GM21576 (cell line): ENCODE results near the gene ATP5MC2.
A peak's percentile ranks its signal among the peaks of the same experiment; 100 is the strongest.
"Not testable (repeated sequence)": the region's sequence is repeated elsewhere in the genome, so short reads cannot be mapped to it uniquely, and the experiment has no call there.

Source experiments
- ATAC-seq: cut with Tn5 transposase; IDR thresholded peaks from one replicate; pipeline ENCODE4 v1.9.1; 2021; ENCODE audit warnings: mild to moderate bottlenecking, moderate library complexity; ENCODE audit not compliant: unreplicated experiment

Gene ATP5MC2

GRCh38 chr12:53653595-53653994 lies 22.3 kb downstream of the ATP5MC2 start:
- no peak for ATAC-seq

- ATAC-seq: no peak
Measured at GRCh38 chr12:53652366-53652765, 23.5 kb downstream of the ATP5MC2 start.

GRCh38 chr12:53651737-53652136 lies 24.1 kb downstream of the ATP5MC2 start:
- no peak for ATAC-seq

- not testable (repeated sequence) for ATAC-seq
Measured at GRCh38 chr12:53646300-53646699, 29.6 kb downstream of the ATP5MC2 start.

- ATAC-seq: no peak
Measured at GRCh38 chr12:53645165-53645564, 30.7 kb downstream of the ATP5MC2 start.

- no peak for ATAC-seq
Measured at GRCh38 chr12:53644133-53644532, 31.8 kb downstream of the ATP5MC2 start.

GRCh38 chr12:53643232-53643979 lies 32.5 kb downstream of the ATP5MC2 start:
- no peak for ATAC-seq

GRCh38 chr12:53638057-53638456 lies 37.8 kb downstream of the ATP5MC2 start:
- no peak for ATAC-seq

- no peak for ATAC-seq
Measured at GRCh38 chr12:53636641-53637040, 39.2 kb downstream of the ATP5MC2 start.

- not testable (repeated sequence) for ATAC-seq
Measured at GRCh38 chr12:53635708-53636107, 40.2 kb downstream of the ATP5MC2 start.

- no peak for ATAC-seq
Measured at GRCh38 chr12:53631721-53632120, 44.2 kb downstream of the ATP5MC2 start.

- ATAC-seq: no peak
Measured at GRCh38 chr12:53627919-53628318, 48.0 kb downstream of the ATP5MC2 start.

- ATAC-seq: no peak
Measured at GRCh38 chr12:53626702-53627169, 49.1 kb downstream of the ATP5MC2 start.

- peak; percentile 92 for ATAC-seq
Measured at GRCh38 chr12:53625946-53626701, 49.8 kb downstream of the ATP5MC2 start, which contains the start of gene ATF7. Gene ATF7, minus strand, starts transcription at chr12:53626382. Its CDS starts 25,382 bp downstream, at chr12:53601000.

GRCh38 chr12:53625373-53625945 lies 50.4 kb downstream of the ATP5MC2 start:
- ATAC-seq: no peak

GRCh38 chr12:53624956-53625355 lies 50.9 kb downstream of the ATP5MC2 start:
- no peak for ATAC-seq

- no peak for ATAC-seq
Measured at GRCh38 chr12:53624458-53624857, 51.4 kb downstream of the ATP5MC2 start.

- no peak for ATAC-seq
Measured at GRCh38 chr12:53623548-53624385, 52.1 kb downstream of the ATP5MC2 start.

GRCh38 chr12:53622724-53623123 lies 53.2 kb downstream of the ATP5MC2 start:
- ATAC-seq: no peak

- ATAC-seq: no peak
Measured at GRCh38 chr12:53618275-53618674, 57.6 kb downstream of the ATP5MC2 start.

- no peak for ATAC-seq
Measured at GRCh38 chr12:53617700-53618099, 58.2 kb downstream of the ATP5MC2 start.
